ENCODE data around the gene HIF1A. TPM values are rescaled to one million over a fixed set of nuclear protein-coding genes. Genes with fewer than 3 reads are reported as not detected.
"Not testable (repeated sequence)": the region's sequence is repeated elsewhere in the genome, so short reads cannot be mapped to it uniquely, and the experiment has no call there.

HIF1A gene
- polyA plus RNA-seq, 1 donor from 2014 or later, result 88.0 TPM

GRCh38 chr14:61737915-61738314, 42.6 kb downstream of the HIF1A start:
- H3K4me1 Mint-ChIP-seq, result peaks cover 3 to 19% (median 7%) of the 10 kb centered on the region in 3 donors
- peak overlapping the region in 1 of 3 donors; percentile 88 for H3K27ac Mint-ChIP-seq
- peaks cover 15% of the 10 kb centered on the region for H3K36me3 Mint-ChIP-seq
- no peaks in the 10 kb centered on the region for H3K27me3 Mint-ChIP-seq
- no peaks in the 10 kb centered on the region for H3K9me3 Mint-ChIP-seq
- no peak overlapping the region for H3K4me3 Mint-ChIP-seq

DNA sequence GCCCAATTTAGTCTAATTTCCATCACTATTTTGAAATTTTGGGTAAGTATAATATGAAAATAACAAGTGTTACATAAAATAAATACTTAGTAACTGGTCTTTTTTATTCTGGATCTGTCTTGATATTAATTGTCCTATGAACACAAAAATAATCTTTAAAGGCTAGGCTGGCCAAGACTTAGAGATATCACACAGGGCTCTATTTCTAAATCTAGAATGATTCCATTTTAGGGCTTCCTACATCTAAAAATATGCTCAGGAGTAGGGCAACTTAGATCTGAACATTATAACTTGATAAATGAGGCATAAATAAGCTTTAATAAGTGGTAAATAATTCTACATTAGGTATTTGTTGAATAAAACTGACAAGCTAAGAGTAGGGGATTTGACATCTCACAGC, 43.8 kb downstream of the HIF1A start:
- H3K27ac Mint-ChIP-seq, result no peak overlapping the region
- no peak overlapping the region for H3K4me3 Mint-ChIP-seq
- H3K27me3 Mint-ChIP-seq, result no peaks in the 10 kb centered on the region
- H3K36me3 Mint-ChIP-seq, result peaks cover 15% of the 10 kb centered on the region
- H3K9me3 Mint-ChIP-seq, result no peaks in the 10 kb centered on the region
- H3K4me1 Mint-ChIP-seq, result peaks cover 3 to 19% (median 7%) of the 10 kb centered on the region in 3 donors

DNA sequence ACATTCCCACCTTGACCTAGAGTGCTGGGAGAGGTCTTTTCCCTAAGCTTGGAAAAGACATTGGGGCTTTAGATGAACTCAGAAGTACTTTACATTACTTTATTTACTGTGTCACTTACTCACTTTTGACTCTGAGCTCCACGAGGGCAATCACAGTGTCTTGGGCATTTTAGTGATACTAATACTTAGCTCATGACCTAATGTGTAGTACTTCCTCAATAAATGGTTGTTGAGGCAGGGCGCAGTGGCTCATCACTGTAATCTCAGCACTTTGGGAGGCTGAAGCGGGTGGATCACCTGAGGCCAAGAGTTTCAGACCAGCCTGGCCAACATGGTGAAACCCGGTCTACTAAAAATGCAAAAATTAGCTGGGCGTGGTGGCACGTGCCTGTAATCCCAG, 47.1 kb downstream of the HIF1A start:
- H3K9me3 Mint-ChIP-seq, result no peaks in the 10 kb centered on the region
- no peak overlapping the region for H3K4me3 Mint-ChIP-seq
- no peak overlapping the region for H3K27ac Mint-ChIP-seq
- H3K36me3 Mint-ChIP-seq, result peaks cover 3% of the 10 kb centered on the region
- H3K4me1 Mint-ChIP-seq, result peaks cover 0 to 11% (median 0%) of the 10 kb centered on the region in 3 donors
- H3K27me3 Mint-ChIP-seq, result no peaks in the 10 kb centered on the region

GRCh38 chr14:61744238-61744637, 48.9 kb downstream of the HIF1A start:
- Mint-ChIP-seq H3K9me3 (no peaks in the 10 kb centered on the region), H3K4me1 (peaks cover 0 to 9% (median 0%) of the 10 kb centered on the region in 3 donors), H3K36me3 (no peaks in the 10 kb centered on the region), H3K27me3 (no peaks in the 10 kb centered on the region), H3K27ac (no peak overlapping the region), H3K4me3 (no peak overlapping the region)

DNA sequence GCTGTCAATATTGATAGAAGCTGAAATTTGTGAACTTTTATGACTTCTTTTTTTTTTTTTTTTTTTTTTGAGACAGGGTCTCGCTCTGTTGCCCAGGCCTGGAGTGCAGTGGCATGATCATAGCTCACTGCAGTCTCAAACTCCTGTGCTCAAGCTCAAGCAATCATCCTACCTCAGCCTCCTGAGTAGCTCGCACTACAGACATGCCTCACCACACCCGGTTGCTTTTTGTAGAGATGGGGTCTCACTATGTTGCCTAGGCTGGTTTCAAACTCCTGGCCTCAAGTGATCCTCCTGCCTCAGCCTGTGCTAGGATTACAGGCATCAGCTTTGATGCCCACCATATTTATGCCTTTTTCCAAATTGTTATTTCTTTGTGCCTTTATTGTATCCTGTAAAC, 51.0 kb downstream of the HIF1A start:
- not testable (repeated sequence) for H3K9me3 Mint-ChIP-seq, H3K27me3 Mint-ChIP-seq, H3K36me3 Mint-ChIP-seq, H3K4me3 Mint-ChIP-seq
- Mint-ChIP-seq H3K27ac (peak overlapping the region in 2 of 3 donors; percentile 43 to 55), H3K4me1 (peaks cover 6 to 15% (median 6%) of the 10 kb centered on the region in 3 donors)

DNA sequence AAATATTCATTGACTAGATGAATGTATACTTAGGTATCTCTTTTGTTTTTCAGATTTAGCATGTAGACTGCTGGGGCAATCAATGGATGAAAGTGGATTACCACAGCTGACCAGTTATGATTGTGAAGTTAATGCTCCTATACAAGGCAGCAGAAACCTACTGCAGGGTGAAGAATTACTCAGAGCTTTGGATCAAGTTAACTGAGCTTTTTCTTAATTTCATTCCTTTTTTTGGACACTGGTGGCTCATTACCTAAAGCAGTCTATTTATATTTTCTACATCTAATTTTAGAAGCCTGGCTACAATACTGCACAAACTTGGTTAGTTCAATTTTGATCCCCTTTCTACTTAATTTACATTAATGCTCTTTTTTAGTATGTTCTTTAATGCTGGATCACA, 51.6 kb downstream of the HIF1A start:
- Mint-ChIP-seq H3K27ac (peak overlapping the region in 2 of 3 donors; percentile 43 to 55), H3K27me3 (no peaks in the 10 kb centered on the region), H3K4me1 (peaks cover 9 to 21% (median 10%) of the 10 kb centered on the region in 3 donors), H3K9me3 (no peaks in the 10 kb centered on the region), H3K4me3 (no peak overlapping the region), H3K36me3 (no peaks in the 10 kb centered on the region)

DNA sequence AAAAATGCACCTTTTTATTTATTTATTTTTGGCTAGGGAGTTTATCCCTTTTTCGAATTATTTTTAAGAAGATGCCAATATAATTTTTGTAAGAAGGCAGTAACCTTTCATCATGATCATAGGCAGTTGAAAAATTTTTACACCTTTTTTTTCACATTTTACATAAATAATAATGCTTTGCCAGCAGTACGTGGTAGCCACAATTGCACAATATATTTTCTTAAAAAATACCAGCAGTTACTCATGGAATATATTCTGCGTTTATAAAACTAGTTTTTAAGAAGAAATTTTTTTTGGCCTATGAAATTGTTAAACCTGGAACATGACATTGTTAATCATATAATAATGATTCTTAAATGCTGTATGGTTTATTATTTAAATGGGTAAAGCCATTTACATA, 52.0 kb downstream of the HIF1A start:
- Mint-ChIP-seq H3K9me3 (no peaks in the 10 kb centered on the region), H3K4me3 (no peak overlapping the region), H3K27me3 (no peaks in the 10 kb centered on the region), H3K36me3 (no peaks in the 10 kb centered on the region), H3K27ac (no peak overlapping the region), H3K4me1 (peaks cover 12 to 25% (median 14%) of the 10 kb centered on the region in 3 donors)

GRCh38 chr14:61749264-61749663, 54.0 kb downstream of the HIF1A start:
- Mint-ChIP-seq H3K36me3 (peaks cover 2% of the 10 kb centered on the region), H3K4me1 (peaks cover 20 to 31% (median 26%) of the 10 kb centered on the region in 3 donors), H3K27ac (no peak overlapping the region), H3K27me3 (no peaks in the 10 kb centered on the region), H3K9me3 (no peaks in the 10 kb centered on the region), H3K4me3 (no peak overlapping the region)

GRCh38 chr14:61749867-61750266, 54.6 kb downstream of the HIF1A start:
- Mint-ChIP-seq H3K4me1 (peaks cover 20 to 35% (median 27%) of the 10 kb centered on the region in 3 donors), H3K27me3 (no peaks in the 10 kb centered on the region), H3K9me3 (no peaks in the 10 kb centered on the region), H3K36me3 (peaks cover 2% of the 10 kb centered on the region), H3K4me3 (peak overlapping the region in 2 of 4 donors; percentile 15 to 88), H3K27ac (peak overlapping the region in 2 of 3 donors; percentile 52 to 98)

- H3K4me3 Mint-ChIP-seq, result peak overlapping the region; percentile 84 to 96 (median 92)
- peaks cover 0 to 1% (median 0%) of the 10 kb centered on the region in 3 donors for H3K9me3 Mint-ChIP-seq
- H3K27ac Mint-ChIP-seq, result peak overlapping the region; percentile 52 to 98 (median 95)
- peaks cover 2% of the 10 kb centered on the region for H3K36me3 Mint-ChIP-seq
- peaks cover 20 to 35% (median 27%) of the 10 kb centered on the region in 3 donors for H3K4me1 Mint-ChIP-seq
- H3K27me3 Mint-ChIP-seq, result no peaks in the 10 kb centered on the region
Measured at GRCh38 chr14:61750708-61751474, 55.6 kb downstream of the HIF1A start.

GRCh38 chr14:61751475-61751989, 56.2 kb downstream of the HIF1A start:
- Mint-ChIP-seq H3K27me3 (no peaks in the 10 kb centered on the region), H3K36me3 (peaks cover 2% of the 10 kb centered on the region), H3K9me3 (peaks cover 0 to 1% (median 0%) of the 10 kb centered on the region in 3 donors)

GRCh38 chr14:61752626-61753025, 57.3 kb downstream of the HIF1A start:
- Mint-ChIP-seq H3K27me3 (no peaks in the 10 kb centered on the region), H3K9me3 (peaks cover 0 to 1% (median 0%) of the 10 kb centered on the region in 3 donors), H3K27ac (peak overlapping the region in 1 of 3 donors; percentile 52), H3K4me1 (peaks cover 20 to 31% (median 27%) of the 10 kb centered on the region in 3 donors), H3K36me3 (peaks cover 2% of the 10 kb centered on the region), H3K4me3 (peak overlapping the region in 3 of 4 donors; percentile 2 to 88 (median 88))

More at GRCh38 chr14:61751475-61751989, 56.2 kb downstream of the HIF1A start:
- Mint-ChIP-seq H3K4me1 (peaks cover 20 to 34% (median 27%) of the 10 kb centered on the region in 3 donors), H3K27ac (peak overlapping the region; percentile 52 to 98 (median 53)), H3K4me3 (peak overlapping the region; percentile 84 to 96 (median 88))

DNA sequence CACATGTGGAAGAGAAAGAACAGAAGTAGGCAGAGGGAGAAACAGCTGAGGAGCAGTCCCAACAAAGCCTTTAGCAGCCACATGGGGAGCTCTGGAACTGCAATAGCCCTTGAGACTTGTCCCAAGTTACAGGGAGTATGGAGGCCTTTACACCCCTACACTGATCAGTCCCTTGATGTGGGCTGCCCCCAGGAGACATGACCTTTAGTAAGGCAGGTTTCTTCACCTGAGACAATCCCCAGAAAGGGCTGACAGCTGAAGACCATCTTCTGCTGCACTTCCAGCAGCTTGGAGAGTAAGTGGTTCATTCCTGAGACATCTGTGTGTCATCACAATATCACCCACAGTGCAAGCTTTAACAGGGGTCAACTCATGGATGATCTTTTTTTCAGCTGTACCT, 58.3 kb downstream of the HIF1A start:
- no peak overlapping the region for H3K27ac Mint-ChIP-seq
- H3K4me3 Mint-ChIP-seq, result no peak overlapping the region
- H3K9me3 Mint-ChIP-seq, result peaks cover 0 to 1% (median 0%) of the 10 kb centered on the region in 3 donors
- peaks cover 2% of the 10 kb centered on the region for H3K36me3 Mint-ChIP-seq
- peaks cover 20 to 31% (median 27%) of the 10 kb centered on the region in 3 donors for H3K4me1 Mint-ChIP-seq
- no peaks in the 10 kb centered on the region for H3K27me3 Mint-ChIP-seq

GRCh38 chr14:61754627-61755381, 59.5 kb downstream of the HIF1A start:
- Mint-ChIP-seq H3K4me3 (peak overlapping the region in 1 of 4 donors; percentile 19), H3K4me1 (peaks cover 20 to 30% (median 27%) of the 10 kb centered on the region in 3 donors)

GRCh38 chr14:61755382-61755742, 60.0 kb downstream of the HIF1A start:
- not testable (repeated sequence) for H3K36me3 Mint-ChIP-seq, H3K27ac Mint-ChIP-seq, H3K9me3 Mint-ChIP-seq, H3K4me3 Mint-ChIP-seq, H3K27me3 Mint-ChIP-seq
- peaks cover 18 to 26% (median 25%) of the 10 kb centered on the region in 3 donors for H3K4me1 Mint-ChIP-seq

More at GRCh38 chr14:61754627-61755381, 59.5 kb downstream of the HIF1A start:
- H3K36me3 Mint-ChIP-seq, result peaks cover 3% of the 10 kb centered on the region
- H3K27me3 Mint-ChIP-seq, result no peaks in the 10 kb centered on the region
- peak overlapping the region in 1 of 3 donors; percentile 16 for H3K27ac Mint-ChIP-seq
- H3K9me3 Mint-ChIP-seq, result peaks cover 0 to 1% (median 0%) of the 10 kb centered on the region in 3 donors

All from IgD-negative memory B cell (primary cell).